Osteocyte (in vitro differentiated cells): ENCODE results near the gene APCDD1L. TPM values are rescaled to one million over a fixed set of nuclear protein-coding genes. Genes with fewer than 3 reads are reported as not detected.
A peak's percentile ranks its signal among the peaks of the same experiment; 100 is the strongest.

Source experiments
- DNase-seq: peaks from one replicate; pipeline ENCODE4 v3.0.0; 2021; ENCODE audit warnings: mixed read lengths; ENCODE audit not compliant: unreplicated experiment; ENCODE audit errors: extremely low spot score
- H3K27ac Mint-ChIP-seq: one replicate; pipeline ENCODE4 v1.8.0; 2021; ENCODE audit warnings: mild to moderate bottlenecking, mixed read lengths; ENCODE audit not compliant: unreplicated experiment
- H3K27me3 Mint-ChIP-seq: one replicate; pipeline ENCODE4 v1.8.0; 2021; ENCODE audit warnings: mixed read lengths; ENCODE audit not compliant: unreplicated experiment
- H3K36me3 Mint-ChIP-seq: one replicate; pipeline ENCODE4 v1.8.0; 2021; ENCODE audit warnings: mixed read lengths; ENCODE audit not compliant: unreplicated experiment
- H3K4me1 Mint-ChIP-seq: one replicate; pipeline ENCODE4 v1.8.0; 2021; ENCODE audit warnings: mixed read lengths; ENCODE audit not compliant: unreplicated experiment
- H3K4me3 Mint-ChIP-seq: one replicate; pipeline ENCODE4 v1.8.0; 2021; ENCODE audit warnings: mild to moderate bottlenecking, moderate library complexity, mixed read lengths; ENCODE audit not compliant: unreplicated experiment
- H3K9me3 Mint-ChIP-seq: one replicate; pipeline ENCODE4 v1.8.0; 2021; ENCODE audit warnings: mixed read lengths; ENCODE audit not compliant: unreplicated experiment
- CTCF ChIP-seq: fragments of 200-600 bp; sonication (generic); IDR thresholded peaks from 2 replicates; pipeline ENCODE4 v1.5.0; 2021; ENCODE audit warnings: antibody characterized with exemption, mild to moderate bottlenecking, moderate library complexity
- total RNA-seq: library from RNA; stranded (reverse); gene quantifications from 2 replicates; pipeline ENCODE4 v1.2.1, GENCODE V29; 2021

APCDD1L gene
- total RNA-seq, 1 donor from 2014 or later, result 3.1 TPM

GRCh38 chr20:58538752-58539151 is 23.6 kb upstream of the APCDD1L start:
- no peak for TF ChIP-seq CTCF
- no peaks in the 10 kb centered on the region for H3K27me3 Mint-ChIP-seq
- no peak overlapping the region for H3K4me3 Mint-ChIP-seq
- H3K36me3 Mint-ChIP-seq, result no peaks in the 10 kb centered on the region
- no peak overlapping the region for H3K27ac Mint-ChIP-seq
- H3K9me3 Mint-ChIP-seq, result peaks cover 17% of the 10 kb centered on the region
- no peak for DNase-seq
- peaks cover 5% of the 10 kb centered on the region for H3K4me1 Mint-ChIP-seq

GRCh38 chr20:58537831-58538230 is 22.6 kb upstream of the APCDD1L start:
- no peaks in the 10 kb centered on the region for H3K27me3 Mint-ChIP-seq
- H3K27ac Mint-ChIP-seq, result no peak overlapping the region
- H3K36me3 Mint-ChIP-seq, result no peaks in the 10 kb centered on the region
- H3K4me3 Mint-ChIP-seq, result no peak overlapping the region
- H3K4me1 Mint-ChIP-seq, result peaks cover 5% of the 10 kb centered on the region
- peaks cover 22% of the 10 kb centered on the region for H3K9me3 Mint-ChIP-seq
- no peak for TF ChIP-seq CTCF
- no peak for DNase-seq

- no peak for TF ChIP-seq CTCF
- H3K27ac Mint-ChIP-seq, result no peak overlapping the region
- peaks cover 37% of the 10 kb centered on the region for H3K9me3 Mint-ChIP-seq
- no peaks in the 10 kb centered on the region for H3K36me3 Mint-ChIP-seq
- H3K4me1 Mint-ChIP-seq, result no peaks in the 10 kb centered on the region
- no peak overlapping the region for H3K4me3 Mint-ChIP-seq
- DNase-seq, result peak; percentile 68
- no peaks in the 10 kb centered on the region for H3K27me3 Mint-ChIP-seq
Measured at GRCh38 chr20:58536289-58536688, 21.1 kb upstream of the APCDD1L start.

GRCh38 chr20:58531657-58532056 is 16.5 kb upstream of the APCDD1L start:
- H3K27me3 Mint-ChIP-seq, result no peaks in the 10 kb centered on the region
- peaks cover 7% of the 10 kb centered on the region for H3K36me3 Mint-ChIP-seq
- H3K27ac Mint-ChIP-seq, result no peak overlapping the region
- no peak overlapping the region for H3K4me3 Mint-ChIP-seq
- no peak for DNase-seq
- no peak for TF ChIP-seq CTCF
- no peaks in the 10 kb centered on the region for H3K4me1 Mint-ChIP-seq
- H3K9me3 Mint-ChIP-seq, result peaks cover 57% of the 10 kb centered on the region

- Mint-ChIP-seq H3K36me3 (peaks cover 7% of the 10 kb centered on the region), H3K4me3 (no peak overlapping the region), H3K27ac (no peak overlapping the region), H3K9me3 (peaks cover 61% of the 10 kb centered on the region), H3K4me1 (no peaks in the 10 kb centered on the region), H3K27me3 (no peaks in the 10 kb centered on the region)
- DNase-seq, result no peak
- TF ChIP-seq CTCF, result no peak
Measured at GRCh38 chr20:58531063-58531462, 15.9 kb upstream of the APCDD1L start.
